Stomach (tissue), 4 donors: ENCODE measurements around the gene HMGN4.

Source experiments
- CTCF ChIP-seq, 7 experiments: fragments of 450-650 bp in 4 of 7; fragments of 200-600 bp in 3 of 7; sonication (generic) in 3 of 7; IDR thresholded peaks; one replicate each; pipeline ENCODE4 v1.5.1; 2016 to 2019; ENCODE audit warnings: antibody characterized with exemption in 7 of 7, control low read depth in 2 of 7, mild to moderate bottlenecking in 1 of 7
- EP300 ChIP-seq: sonication (generic); formaldehyde crosslinking; IDR thresholded peaks from one replicate; pipeline ENCODE4 v1.6.1; 2017; ENCODE audit warnings: antibody characterized with exemption
- POLR2A ChIP-seq, 4 donors: fragments of 450-650 bp; IDR thresholded peaks; one replicate each; pipeline ENCODE4 v1.6.1; 2016; ENCODE audit warnings: antibody characterized with exemption in 4 of 4, control low read depth in 2 of 4, mild to moderate bottlenecking in 1 of 4, moderate library complexity in 1 of 4
- POLR2AphosphoS5 ChIP-seq, 3 donors: sonication (generic); formaldehyde crosslinking; IDR thresholded peaks; one replicate each; pipeline ENCODE4 v1.6.1; 2016; ENCODE audit warnings: antibody characterized with exemption in 3 of 3

- no peak for TF ChIP-seq POLR2AphosphoS5 (IDR thresholded peaks at IDR 0.05)
- no peak for TF ChIP-seq CTCF (IDR thresholded peaks at IDR 0.05)
- no peak for TF ChIP-seq POLR2A (IDR thresholded peaks at IDR 0.05)
- no peak for TF ChIP-seq EP300
Measured at GRCh38 chr6:26526928-26527327, 11.2 kb upstream of the HMGN4 start.
